Measurements from ENCODE around the gene MACROD2.

Gene MACROD2

DNA sequence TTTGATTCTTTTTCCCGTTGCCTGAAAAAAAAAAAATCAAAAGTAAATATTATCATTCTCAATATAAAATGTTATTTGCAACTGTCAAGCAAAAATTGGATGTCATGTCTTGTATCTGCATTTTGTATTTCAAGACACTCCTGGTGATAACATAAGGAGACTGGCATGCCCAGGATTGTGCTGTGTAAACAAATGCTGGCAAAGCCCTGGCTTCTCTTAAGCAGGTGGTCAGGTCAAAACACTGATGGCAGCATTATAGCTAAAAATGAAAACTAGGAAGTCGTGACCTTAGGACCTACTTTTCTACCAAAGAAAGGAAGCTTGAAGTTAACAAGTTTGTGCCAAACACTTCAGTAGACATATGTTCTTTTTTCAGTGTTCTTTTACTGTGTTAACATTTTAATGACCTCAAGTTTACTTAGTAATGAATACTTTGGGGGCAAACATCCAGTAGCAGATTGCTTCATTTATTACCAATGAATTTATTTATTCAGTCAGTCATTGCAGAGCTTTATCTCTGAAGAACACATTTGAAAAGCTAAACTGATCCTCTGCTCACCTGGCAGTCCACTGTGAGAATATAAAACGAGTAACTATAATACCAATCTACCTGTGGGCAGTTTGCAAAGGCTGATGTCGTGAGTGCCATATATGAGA is 585.2 kb downstream of the MACROD2 start:
- DNase-seq (ENCODE audit: low read depth, low spot score), result no peak

DNA sequence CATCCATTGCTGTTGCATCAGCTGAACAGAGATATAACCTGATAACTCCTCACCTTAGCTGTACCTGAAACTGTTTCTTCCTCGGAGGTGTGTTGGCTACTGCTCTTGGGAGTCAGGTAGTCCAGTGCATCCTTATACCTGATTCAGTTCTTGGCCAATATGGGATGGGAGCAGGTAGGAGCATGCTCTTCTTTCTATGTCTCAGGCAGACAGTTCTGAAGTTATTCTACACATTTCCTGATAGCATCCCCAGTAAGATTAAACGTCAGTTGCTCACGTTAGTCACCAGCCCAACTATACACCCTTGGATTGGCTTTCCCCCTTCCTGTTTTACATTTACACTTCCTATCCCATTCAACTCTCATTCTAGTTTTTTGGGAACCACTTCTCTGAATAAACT is 586.4 kb downstream of the MACROD2 start:
- DNase-seq (ENCODE audit: low read depth, low spot score), result no peak

DNA sequence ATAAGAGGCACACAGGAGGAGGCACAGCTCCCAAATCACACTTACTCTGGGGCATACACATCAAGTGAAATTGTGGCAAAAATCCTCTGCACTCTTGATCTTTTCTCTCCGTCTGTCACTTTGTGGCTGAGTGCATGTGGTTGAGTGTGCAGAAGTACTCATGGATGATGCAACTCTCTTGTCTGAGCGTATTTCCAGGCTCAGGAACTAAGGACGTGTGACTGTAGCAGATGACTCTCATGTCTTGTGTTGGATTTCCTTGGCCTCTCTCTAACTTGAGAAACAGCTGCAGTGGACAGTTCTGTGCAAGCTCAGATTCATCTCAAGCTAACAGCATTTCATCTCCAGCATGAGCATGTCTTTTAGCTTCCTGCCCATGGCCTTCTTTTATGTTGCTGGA is 587.5 kb downstream of the MACROD2 start:
- DNase-seq (ENCODE audit: low read depth, low spot score), result no peak

DNA sequence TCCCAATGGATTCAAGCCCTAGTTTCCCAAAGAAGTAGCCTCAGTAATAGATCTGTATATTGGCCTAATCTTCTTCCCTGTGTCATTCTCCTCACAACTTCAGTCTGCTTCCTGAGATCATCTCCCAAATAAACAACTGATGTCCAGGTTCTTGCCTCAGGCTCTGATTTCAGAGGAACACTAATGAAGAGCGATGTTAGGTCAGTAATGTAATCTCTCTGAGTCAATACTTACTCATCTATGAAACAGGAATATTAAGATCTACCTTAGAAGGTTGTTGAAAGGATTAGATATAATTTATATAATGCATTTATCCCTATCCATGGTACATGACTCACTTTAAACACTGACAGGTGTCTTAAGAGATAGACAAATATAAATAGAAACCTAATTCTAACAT is 588.1 kb downstream of the MACROD2 start:
- no peak for DNase-seq (ENCODE audit: low read depth, low spot score)

DNA sequence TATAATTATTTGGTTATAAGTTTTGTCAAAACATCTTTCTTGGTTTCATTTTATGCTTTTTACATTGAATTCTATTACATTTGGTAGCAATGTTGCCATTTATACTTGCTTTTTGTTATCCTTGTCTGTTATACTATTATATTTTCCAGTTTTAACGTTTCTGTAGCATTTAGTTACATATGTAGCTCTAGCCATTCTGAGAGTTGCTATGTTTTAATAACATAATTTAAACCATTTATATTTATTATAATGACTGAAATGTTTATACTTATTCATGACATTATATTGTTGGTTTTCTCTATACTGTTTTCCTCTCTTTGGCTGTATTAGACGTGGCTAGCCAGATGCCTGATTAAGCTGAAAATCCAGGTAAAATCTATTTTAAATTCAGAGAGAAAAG is 594.1 kb downstream of the MACROD2 start:
- DNase-seq (ENCODE audit: low read depth, low spot score), result no peak

DNA sequence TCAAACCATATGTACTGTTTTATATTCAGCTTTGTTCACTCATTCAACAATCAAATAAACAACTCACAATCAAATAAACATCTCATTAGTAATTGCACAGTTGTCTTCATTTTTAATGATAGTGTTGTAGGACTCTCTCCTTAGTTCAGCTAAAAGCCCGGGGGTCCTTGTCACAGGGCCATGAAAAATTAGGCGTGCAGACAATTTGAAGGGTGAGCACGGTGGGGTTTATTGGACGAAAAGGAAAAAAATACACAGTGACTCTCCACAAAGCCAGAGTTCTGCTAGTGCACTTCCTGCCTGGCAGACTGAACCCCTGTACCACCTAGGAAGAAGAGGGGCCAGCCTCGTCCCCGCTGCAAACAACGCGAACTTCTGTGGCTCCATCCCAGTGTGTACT is 599.7 kb downstream of the MACROD2 start:
- no peak for DNase-seq (ENCODE audit: low read depth, low spot score)

DNA sequence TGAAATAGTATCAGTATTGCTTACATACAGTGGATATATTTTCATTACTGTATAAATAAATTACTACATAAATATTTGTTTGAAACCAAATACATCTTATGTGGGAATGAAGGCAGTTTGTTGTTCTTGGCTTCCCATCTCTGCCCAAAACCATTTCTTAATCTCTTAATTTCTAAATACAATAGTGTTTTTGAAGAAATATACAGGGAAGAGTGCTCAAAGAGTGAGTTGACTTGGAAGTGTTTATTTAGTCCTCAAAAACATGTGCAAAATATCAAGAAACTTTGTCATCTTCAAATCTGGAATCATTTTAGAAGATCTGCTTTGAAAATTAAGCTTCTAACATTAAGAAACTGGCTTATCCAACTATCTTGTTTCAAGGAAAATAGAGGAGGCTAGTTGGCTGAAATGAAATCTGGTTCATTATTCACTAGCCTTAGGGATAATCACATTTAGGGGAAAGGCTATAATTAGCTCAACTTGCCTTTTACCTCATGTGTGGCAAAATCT is 601.9 kb downstream of the MACROD2 start:
- DNase-seq (ENCODE audit: low read depth, low spot score), result no peak

DNA sequence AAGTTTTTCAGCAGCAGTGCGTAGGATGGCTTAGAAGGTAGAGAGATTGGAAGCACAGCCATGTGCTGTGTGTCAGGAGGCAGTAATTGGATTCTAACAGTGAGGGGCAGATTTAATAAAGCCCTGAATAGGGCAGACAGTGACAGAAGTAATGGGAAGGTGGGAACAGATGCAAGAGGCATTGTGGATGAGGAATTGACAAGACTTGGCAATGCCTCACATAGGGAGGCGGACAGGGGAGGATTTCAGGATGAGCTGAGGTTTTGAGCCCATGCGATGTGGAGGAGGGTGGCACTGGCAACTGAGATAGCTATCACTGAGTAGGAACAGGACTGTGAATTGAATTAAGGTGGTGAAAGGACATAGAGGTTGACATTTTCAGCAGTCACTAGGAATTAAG is 604.3 kb downstream of the MACROD2 start:
- no peak for DNase-seq (ENCODE audit: low read depth, low spot score)

DNA sequence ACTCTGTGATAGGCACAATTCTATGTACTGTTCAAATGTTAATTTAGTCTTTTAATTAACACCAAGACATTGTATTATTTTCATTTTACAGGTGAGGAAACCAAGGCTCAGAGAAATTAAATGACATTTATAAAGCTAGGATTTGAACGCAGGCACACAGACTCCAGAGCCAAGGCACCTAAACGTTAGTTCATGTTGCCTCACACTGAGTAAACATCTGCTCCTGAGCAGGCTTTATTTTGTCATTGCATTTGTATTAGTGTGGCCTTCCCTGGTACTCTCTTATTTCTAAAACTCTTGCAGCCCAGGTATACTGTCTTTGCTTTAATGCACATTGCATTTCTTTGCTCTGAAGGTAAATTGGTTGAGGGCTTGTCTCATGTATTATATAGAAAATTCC is 605.2 kb downstream of the MACROD2 start:
- DNase-seq (ENCODE audit: low read depth, low spot score), result no peak

DNA sequence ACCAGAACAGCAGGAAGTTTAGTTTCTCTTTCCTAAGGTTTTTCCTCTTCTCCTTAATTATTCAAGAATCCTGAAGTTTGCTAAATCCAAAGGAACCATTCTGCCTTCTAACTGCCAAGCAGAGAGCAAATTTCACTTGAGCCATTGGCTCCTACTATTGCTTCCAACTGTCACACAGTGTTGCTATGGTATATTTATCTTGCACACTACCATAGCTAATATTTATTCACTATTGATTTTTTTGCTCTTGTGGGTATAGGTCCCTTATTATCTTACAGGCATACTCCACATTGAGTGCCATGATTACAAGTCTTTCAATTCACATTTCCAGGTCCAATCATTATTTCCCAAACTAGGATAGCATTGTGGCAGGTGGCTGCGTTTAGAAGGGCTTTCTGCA is 608.8 kb downstream of the MACROD2 start:
- DNase-seq (ENCODE audit: low read depth, low spot score), result no peak

DNA sequence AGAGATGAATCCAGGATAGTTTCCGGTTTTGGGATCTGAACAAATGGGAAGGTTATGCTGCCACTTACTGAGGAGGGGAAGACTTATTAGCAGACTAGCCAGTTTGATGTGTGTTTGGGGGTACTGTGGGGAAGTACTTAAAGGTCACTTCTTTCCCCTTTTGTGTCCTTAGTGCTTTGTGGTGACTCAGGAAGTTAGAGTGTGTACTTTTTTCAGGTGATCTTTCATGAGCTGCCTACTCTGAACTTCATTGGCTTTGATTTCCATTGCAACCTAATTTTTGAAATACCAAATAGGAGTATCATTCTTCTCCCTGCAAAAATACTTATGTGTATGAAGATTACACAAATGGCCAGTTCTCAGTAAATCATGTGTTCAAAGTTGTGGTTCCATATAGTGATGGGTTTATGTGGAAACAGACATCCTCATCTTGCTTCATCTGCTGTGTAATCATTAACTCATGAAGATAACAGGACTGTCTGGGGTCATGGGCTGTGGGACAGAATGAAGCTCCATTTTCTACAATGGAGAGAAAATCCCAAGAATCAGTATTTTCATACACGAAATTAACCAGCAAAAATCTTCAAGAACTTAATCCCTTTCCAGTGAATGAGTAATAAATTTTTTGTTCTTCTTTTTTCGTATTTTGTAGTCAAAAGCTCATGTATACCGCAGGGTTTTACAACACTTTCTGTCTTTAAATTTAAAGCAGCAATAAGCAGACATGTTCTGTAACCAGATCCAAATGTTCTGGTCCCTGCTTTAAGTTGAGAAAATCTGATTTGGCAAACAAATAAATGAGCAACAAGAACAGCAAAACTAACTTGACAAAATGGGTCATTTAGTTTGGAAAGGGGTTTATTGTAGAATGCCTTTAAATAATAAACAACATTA is 614.3 kb downstream of the MACROD2 start:
- DNase-seq (ENCODE audit: low read depth, low spot score), result no peak

DNA sequence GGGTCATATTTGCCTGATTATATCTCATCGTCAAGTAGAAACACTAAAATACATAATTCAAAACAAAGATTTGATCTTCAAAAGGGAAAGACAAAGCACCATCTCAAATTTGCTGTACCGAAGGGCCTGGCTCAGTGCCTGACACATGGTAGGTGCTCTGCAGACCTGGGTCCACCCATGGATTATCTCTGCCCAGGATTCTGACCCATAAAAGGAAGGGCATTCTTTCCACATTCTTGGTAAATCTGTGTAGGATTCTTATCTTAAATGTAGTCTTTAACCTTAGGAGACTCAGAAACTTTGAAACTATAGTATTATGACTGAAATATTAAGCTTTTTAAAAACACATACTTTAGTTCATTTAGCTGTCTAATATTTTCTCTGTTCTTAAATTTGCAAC is 616.2 kb downstream of the MACROD2 start:
- no peak for DNase-seq (ENCODE audit: low read depth, low spot score)

DNA sequence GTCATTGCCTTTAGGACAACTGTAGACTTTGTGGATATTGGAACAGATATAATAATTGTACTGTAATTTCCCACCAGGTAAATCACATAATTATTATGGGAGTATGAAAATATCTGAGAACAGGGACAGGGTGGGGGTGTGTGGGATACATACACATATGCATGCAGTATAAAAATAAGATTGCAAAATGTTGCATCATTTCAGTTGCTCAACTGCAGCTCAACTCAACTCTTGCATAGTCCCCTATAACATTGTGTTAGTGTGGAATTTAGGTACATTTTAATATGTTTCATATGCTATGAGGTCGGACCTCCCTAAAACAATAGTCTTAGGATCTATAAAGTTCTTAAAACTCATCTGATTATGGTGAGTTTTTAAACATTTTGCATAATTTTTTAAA is 617.1 kb downstream of the MACROD2 start:
- DNase-seq (ENCODE audit: low read depth, low spot score), result no peak

DNA sequence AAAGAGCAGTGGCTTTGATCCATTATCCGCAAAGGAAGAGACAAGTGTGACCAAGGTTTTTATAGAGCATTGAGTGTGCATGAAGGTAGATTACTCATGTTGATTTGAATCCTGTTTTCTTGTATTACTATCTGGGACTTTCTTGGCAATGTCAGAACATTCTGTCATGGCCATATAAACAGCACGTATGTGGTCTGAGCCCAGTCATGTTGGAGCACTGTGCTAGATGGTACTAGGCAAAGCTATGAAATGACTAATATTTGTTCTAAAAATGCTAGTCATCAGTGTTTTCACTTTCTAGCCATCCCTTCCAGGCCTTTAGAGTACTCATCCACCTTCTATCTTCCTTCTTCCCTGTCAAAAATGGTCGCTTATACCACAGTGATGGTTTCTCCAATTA is 620.7 kb downstream of the MACROD2 start:
- no peak for DNase-seq (ENCODE audit: low read depth, low spot score)

DNA sequence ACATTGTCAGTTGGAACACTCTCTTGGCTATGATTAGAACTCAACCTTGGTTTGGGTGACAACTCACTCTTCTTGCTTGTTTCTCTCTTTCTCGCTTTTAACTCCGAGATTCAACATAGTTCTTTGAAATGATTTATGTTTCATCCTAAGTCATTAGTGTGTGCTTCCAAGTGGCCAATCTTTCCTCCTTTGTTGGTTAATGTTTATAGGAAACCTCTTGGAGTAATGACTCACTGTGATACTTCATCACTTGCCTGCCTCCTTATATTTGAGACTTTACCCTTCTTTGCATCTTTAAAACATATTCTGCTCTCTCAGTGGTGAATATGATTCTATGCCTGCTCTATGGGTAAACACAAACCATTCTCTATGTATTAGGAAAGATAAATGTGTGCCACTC is 621.8 kb downstream of the MACROD2 start:
- DNase-seq (ENCODE audit: low read depth, low spot score), result no peak

DNA sequence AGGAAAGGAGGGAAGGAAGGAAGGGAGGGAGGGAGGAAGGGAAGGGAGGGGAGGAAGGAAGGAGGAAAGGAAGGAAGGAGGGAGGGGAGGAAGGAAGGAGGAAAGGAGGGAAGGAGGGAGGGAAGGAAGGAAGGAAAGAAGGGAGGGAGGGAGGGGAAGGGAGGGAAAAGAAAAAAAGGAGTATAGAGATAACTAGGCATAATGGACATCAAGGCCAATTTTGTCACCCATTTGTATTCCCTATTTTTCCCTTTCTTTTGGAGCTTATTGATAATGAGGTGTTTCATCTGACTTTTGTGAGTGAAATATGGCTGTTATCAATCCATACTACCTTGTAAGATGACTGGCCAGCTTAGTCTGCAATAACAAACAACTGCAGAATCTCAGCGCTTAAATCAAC is 624.1 kb downstream of the MACROD2 start:
- no peak for DNase-seq (ENCODE audit: low read depth, low spot score)

DNA sequence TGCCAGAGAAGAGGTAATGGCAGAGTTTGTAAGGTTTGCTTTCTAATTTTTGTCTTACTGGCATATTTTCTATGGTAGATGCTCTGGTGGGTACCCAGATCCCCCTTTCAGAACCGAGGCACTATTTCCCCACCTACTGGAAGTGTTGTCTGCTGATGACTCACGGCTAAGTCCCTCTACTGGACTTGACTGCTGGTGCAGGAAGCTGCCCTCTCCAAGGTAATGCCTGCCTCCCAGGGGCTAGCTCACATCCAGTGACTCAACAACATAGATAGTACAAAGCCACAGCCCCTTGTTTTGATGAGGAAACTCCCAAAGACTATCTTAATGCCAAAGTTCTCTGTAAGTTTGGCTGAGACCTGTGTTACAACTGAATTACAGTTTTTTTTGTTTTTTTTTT is 627.5 kb downstream of the MACROD2 start:
- no peak for DNase-seq (ENCODE audit: low read depth, low spot score)

DNA sequence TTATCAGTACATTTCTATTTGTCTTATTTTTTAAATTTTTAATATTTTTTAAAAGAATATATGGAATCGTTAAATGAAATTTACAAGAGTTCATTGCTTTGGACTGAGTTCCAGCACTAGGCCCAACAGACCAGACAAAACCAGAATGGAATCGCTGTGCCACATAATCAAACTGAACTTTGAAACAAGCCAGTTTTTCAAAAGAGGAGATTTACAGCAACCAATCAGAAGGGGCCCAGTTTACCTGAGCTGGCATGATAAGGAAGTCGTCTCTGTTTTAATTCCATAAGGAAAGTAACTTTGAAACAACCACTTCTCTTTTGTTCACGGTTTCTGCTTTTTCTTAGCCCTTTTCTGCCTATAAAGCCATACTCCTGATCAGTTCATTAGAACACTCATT is 635.7 kb downstream of the MACROD2 start:
- no peak for DNase-seq (ENCODE audit: low read depth, low spot score)

DNA sequence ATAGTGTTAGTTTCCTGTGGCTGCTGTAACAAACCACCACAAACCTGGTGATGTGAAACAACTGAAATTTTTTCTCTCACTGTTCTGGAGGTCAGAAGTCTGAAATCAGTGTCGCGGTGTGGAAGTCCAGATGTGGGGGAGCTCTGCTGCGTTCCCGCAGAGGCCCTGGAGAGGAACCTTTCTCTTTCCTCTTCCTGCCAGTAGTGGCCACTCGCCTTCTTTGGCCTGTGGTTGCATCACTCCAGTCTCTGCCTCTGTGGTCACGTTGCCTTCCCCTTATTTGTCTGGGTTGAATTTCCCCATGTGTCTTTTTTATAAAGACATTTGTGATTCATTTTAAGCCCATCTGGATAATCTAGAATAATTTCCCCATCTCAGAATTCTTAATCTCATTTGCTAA is 637.6 kb downstream of the MACROD2 start:
- no peak for DNase-seq (ENCODE audit: low read depth, low spot score)

DNA sequence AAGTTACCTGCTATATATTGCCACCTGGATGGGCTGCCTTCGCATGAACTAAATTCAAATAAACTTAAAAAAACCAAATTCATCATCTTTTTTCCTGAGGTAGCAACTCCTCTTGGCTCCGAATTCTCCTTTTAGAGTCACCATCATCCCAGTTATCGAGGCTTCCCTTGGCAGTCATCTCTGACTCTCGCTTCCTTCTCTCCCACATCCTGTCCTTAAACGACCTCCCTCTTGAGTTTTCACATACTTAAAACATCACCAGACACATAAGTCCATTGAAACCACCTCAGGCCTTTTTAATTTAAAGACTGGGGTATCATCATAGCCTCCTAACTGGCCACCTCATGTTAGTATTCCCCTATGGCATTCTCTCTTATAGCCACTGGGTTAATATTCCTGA is 638.2 kb downstream of the MACROD2 start:
- no peak for DNase-seq (ENCODE audit: low read depth, low spot score)

DNA sequence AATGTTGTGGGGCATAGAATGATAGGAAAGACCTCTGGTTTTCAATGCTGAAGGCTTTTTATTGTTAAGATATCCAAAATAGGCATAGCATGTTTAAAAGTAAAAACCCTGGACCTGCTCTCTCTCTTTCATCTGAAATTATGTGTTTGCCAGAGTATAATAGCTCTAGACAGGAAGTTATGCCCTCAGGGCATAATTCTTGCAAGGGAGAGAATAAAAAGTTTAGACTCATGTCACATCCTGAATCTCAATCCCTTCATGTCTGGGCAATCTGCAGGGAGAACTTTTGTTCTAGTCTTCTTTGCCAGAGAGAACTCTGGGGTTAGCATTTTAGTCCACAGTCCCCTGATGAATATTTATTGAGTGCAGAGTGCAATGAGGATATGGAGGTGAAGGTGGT is 639.3 kb downstream of the MACROD2 start:
- no peak for DNase-seq (ENCODE audit: low read depth, low spot score)

DNA sequence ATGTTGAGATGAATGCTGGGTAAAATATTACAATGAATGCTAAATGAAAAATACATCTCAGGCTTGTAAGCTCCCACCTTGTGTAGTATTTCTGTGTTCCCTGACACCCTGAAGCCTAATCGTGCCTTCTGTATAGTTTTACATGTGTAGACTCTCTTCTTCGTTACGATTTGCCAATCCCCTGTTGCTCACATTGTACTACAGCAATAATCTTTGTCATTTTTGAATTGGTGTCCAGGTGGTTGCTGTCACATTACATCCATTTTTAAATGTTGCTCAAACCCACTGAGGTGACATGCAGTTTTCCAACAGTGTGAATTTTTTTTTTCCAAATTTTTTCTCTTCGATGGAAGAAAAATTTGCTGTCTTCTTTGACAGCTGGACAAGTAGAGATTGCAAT is 642.1 kb downstream of the MACROD2 start:
- no peak for DNase-seq (ENCODE audit: low read depth, low spot score)

DNA sequence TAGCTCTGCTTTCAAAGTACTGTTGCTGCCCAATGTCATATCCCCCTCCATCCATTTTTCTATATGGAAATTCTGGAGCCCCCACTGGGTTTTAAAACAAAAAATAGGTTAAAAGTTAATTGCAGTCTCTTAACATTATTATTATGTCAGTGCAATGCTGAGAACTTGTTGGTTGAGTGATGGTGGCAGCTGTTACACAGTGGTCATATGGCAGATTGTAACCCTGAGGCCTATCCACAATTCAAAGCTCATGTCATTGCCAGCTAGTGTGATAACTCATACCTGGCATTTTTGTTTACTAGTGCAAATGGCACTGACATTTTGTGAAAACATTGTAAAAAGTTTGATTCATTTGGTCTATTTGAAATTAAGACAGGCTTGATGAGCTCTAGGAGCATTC is 647.8 kb downstream of the MACROD2 start:
- no peak for DNase-seq (ENCODE audit: low read depth, low spot score)
